ENCODE measurements around the gene SURF2.
"Not testable (repeated sequence)": the region's sequence is repeated elsewhere in the genome, so short reads cannot be mapped to it uniquely, and the experiment has no call there.

SURF2 gene

GRCh38 chr9:133377280-133377679 lies 20.9 kb downstream of the SURF2 start:
- not testable (repeated sequence) for DNase-seq (ENCODE audit: low read depth)

DNA sequence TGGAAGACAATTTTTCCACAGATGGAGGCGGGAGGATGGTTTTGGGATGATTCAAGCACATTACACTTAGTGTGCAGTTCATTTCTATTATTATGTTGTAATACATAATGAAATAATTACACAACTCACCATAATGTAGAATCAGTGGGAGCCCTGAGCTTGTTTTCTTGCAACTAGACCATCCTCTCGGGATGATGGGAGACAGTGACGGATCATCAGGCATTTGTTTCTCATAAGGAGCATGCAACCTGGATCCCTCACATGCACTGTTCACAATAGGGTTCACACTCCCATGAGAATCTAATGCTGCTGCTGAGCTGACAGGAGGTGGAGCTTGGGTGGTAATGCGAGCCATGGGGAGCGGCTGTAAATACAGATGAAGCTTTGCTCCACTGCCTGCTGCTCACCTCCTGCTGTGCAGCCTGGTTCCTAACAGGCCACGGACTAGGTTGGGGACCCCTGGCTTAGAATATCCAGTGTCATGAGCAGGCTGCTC lies 21.4 kb downstream of the SURF2 start:
- no peak for DNase-seq (ENCODE audit: low read depth)

GRCh38 chr9:133378408-133378962 lies 22.1 kb downstream of the SURF2 start:
- DNase-seq (ENCODE audit: low read depth), result no peak

- no peak for DNase-seq (ENCODE audit: low read depth)
These were observed 23.1 kb downstream of the SURF2 start for GRCh38 chr9:133379153-133380086.

- DNase-seq (ENCODE audit: low read depth), result no peak
These were observed 24.4 kb downstream of the SURF2 start for GRCh38 chr9:133380734-133381133.

DNA sequence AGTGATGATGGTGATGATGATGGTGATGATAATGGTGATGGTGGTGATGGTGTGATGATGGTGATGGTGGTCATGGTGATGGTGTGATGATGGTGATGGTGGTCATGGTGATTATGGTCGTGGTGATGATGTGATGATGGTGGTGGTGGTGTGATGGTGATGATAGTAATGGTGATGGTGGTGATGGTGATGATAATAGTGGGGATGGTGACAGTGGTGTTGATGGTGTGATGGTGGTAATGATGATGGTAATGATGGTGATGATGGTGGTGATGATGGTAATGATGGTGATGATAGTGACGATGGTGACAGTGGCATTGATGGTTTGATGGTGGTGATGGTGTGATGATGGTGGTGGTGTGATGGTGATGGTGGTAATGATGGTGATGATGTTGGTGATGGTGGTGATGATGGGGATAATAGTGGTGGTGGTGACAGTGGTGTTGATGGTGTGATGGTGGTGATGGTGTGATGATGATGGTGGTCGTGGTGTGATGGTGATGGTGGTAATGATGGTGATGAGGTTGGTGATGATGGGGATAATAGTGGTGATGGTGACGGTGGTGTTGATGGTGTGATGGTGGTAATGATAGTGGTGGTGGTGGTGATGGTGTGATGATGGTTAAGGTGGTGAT lies 26.3 kb downstream of the SURF2 start:
- no peak for DNase-seq (ENCODE audit: low read depth)

DNA sequence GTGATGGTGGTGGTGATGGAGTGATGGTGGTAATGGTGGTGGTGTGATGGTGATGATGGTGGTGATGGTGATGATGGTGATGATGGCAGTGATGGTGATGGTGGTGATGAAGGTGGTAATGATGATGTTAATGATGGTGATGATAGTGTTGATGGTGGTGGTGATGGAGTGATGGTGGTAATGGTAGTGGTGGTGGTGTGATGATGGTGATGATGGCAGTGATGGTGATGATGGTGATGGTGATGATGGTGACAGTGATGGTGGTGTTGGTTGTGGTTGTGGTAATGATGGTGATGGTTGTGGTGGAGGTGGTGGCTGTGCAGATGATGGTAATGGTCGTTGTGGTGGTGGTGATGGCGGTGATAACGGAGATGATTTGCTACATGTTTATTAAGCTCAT lies 27.1 kb downstream of the SURF2 start:
- no peak for DNase-seq (ENCODE audit: low read depth)

DNA sequence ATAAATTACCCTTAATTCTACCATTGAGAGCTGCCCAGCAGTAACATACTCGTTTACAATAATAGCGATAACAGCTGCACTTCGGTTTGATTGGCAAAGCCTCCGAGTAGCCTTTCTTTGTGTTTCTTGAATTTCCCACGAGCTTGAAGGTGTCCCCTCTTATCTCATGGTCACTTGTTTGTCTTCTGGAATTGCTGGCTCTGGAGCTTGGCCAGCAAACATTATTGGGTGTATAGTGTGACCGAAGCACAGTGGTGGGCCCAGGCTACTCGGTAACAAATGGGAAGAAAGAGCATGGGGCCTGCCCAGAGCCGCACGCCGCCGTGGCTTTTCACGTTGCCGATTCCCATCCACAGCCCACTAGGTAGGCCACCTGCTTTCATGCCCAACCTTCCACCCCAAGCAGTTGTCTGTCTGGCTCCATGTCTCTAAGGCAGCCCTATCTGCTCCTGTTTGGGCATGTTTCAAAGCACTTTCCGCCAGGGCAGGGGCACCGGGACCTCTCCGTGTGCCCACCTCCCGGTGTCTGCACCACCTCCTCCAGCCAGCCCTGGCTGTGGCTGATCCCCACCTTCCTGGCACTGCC lies 28.5 kb downstream of the SURF2 start:
- no peak for DNase-seq (ENCODE audit: low read depth)

DNA sequence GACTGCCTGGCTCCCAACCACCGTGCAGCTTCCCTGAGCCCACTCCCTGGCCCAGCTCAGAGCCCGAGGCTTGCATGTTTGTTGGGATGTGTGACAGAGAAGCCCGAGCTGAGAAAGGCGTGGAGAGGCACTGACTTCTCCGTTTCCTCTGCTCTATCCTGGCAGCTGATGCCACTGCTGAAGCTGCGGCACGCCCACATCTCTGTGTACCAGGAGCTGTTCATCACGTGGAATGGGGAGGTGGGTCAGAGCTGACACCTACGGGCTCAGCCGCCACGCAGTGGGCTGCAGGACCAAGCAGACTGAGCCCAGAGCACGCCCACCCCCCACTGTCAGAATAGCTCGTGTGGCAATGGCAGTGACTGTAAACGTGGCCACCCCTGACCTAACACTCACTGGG lies 29.1 kb downstream of the SURF2 start:
- no peak for DNase-seq (ENCODE audit: low read depth)

DNA sequence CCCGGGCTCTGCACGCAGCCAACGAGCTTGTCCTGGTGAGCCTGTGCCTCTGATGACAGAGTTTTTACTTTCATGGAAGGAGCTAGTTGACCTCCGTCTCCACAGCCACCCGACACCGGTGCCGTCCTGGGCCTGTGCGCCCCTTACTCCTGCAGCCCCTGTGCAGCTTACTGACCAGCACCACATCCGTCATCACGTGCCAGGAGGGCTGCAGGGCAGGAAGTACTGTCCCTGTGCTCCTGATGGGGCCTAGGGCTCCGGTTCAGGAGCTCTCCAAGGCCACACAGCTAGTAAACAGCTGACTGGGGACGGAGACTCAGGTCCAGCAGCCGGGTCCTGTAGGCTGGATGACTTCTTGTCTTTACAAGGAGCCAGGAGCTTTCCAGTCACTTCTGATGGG lies 30.0 kb downstream of the SURF2 start:
- no peak for DNase-seq (ENCODE audit: low read depth)

DNA sequence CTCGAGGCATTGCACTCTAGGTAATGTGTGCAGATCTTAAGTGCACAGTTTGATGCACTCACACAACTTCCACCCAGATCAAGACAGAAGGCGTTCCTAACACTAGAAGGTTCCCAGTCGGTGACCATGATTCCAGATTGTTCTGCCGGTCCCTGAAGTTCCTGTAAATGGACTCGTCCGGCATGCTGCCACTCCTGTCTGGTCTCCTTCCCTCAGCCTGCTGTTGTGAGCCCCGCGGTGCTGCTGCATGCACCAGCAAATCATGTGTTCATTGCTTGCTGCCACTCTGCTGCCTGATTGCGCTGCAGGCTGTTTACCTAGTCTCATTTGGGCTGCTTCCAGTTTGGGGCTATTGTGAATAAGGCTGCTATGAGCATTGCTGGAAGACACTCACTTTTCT lies 31.3 kb downstream of the SURF2 start:
- no peak for DNase-seq (ENCODE audit: low read depth)

DNA sequence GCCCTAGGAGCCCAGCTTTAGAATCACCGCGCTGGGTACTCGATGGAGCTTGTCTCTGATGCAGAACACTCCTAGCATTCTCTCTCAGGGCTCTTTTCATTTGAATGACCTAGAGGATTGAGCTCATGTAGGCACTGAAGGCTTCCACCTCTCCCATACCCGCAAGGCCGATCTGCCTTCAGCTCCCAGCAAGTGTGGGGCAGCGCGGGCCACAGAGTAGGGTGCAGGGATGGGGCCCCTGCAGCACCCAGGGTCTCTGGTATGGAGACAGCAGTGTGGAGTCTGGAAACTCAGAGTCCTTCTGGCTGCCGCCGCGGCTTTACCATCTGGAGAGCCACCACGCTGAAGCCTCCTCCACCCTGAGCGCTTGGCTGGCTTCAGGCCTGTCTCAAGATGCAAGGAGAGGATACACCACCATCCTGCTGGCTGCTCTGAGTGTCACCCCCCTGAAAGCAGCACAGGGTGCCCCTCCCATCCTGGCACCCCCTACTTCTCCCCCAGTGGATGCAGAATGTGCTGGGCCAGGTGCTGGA lies 32.7 kb downstream of the SURF2 start:
- no peak for DNase-seq (ENCODE audit: low read depth)

DNA sequence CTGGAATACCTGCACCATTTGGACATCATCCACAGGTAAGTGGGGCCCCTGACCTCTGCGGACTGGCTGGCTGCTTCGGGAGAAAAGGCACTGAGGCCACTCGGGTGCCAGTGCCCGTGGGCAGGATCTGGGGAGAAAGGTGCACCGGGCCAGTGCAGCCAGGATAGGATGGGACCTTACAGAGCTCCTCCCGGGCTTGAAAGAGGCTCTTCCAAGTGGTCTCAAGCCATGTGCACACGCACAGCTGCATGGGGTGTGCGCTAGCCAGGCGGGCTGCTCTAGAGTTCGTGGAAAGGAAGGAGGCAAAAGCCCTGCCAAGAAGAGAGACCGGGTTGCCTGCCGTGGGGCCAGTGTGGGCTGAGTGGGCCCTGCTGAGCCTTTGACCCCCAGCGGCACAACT lies 33.2 kb downstream of the SURF2 start:
- no peak for DNase-seq (ENCODE audit: low read depth)

DNA sequence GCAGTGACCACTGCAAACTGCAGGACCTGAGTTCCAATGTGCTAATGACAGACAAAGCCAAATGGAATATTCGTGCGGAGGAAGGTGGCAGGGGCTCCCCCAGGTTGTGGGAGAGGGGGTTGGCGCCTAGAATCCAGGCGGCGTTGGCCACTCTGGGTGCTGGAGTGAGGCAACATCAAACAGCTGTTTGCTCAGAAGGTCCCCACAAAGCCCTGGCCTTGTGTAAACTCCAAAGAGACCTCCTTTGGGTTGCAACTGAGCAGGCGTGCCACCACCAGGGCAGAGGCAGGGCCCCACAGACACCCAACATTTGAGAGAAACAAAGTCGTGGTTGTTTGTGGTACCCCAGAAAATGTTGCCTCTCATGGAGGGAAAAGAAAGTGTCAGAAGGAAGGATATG lies 34.4 kb downstream of the SURF2 start:
- no peak for DNase-seq (ENCODE audit: low read depth)

GRCh38 chr9:133391449-133391848 lies 35.1 kb downstream of the SURF2 start:
- not testable (repeated sequence) for DNase-seq (ENCODE audit: low read depth)

- DNase-seq (ENCODE audit: low read depth), result not testable (repeated sequence)
These were observed 36.0 kb downstream of the SURF2 start for GRCh38 chr9:133392308-133392707.

- no peak for DNase-seq (ENCODE audit: low read depth)
These were observed 37.0 kb downstream of the SURF2 start for GRCh38 chr9:133393399-133393798.

- no peak for DNase-seq (ENCODE audit: low read depth)
These were observed 38.4 kb downstream of the SURF2 start for GRCh38 chr9:133394687-133395271.

GRCh38 chr9:133396952-133397351 lies 40.6 kb downstream of the SURF2 start:
- no peak for DNase-seq (ENCODE audit: low read depth)

DNA sequence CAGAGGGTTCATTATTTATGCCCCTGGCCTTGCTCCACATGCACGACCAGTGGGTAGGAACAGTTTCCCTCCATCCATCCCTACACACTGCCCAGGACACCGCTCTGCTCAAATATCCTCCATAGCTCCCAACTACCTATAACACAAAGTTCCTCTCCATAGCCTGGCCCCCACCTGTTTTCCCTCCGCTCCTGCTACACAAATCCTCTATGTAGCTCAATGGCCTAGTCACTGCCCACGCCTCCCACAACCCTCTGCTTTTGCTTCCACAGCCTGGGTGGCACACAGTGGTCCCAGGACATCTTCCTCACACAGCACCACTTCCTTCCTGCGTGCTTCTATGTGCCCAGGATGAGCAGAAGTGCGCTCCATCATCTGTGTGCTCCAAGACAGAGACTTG lies 41.0 kb downstream of the SURF2 start:
- no peak for DNase-seq (ENCODE audit: low read depth)

GRCh38 chr9:133397895-133398294 lies 41.5 kb downstream of the SURF2 start:
- DNase-seq (ENCODE audit: low read depth), result no peak

DNA sequence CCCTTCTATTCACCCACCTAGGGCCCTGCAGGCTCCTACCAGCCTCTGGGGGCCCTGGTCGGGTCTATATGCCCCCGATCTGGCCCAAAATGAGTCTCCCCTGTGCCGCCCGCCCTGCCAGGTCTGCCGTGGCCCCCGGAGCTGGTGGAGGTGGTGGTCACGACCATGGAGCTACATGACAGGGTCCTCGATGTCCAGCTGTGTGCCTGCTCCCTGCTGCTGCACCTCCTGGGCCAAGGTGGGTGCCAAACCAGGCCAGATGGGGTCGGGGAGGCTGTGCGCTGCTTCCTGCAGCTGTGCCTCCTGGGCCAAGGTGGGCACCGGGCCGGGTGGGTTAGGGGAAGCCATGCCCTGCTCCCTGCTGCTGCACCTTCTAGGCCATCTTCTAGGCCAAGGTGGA lies 43.9 kb downstream of the SURF2 start:
- no peak for DNase-seq (ENCODE audit: low read depth)

Measured in T follicular helper cell (primary cell).